Measurements from ENCODE around the gene CDCP2. TPM values are rescaled to one million over a fixed set of nuclear protein-coding genes. Genes with fewer than 3 reads are reported as not detected.

The CDCP2 gene
- total RNA-seq, 1 experiment from 2014 or later, result not detected

DNA sequence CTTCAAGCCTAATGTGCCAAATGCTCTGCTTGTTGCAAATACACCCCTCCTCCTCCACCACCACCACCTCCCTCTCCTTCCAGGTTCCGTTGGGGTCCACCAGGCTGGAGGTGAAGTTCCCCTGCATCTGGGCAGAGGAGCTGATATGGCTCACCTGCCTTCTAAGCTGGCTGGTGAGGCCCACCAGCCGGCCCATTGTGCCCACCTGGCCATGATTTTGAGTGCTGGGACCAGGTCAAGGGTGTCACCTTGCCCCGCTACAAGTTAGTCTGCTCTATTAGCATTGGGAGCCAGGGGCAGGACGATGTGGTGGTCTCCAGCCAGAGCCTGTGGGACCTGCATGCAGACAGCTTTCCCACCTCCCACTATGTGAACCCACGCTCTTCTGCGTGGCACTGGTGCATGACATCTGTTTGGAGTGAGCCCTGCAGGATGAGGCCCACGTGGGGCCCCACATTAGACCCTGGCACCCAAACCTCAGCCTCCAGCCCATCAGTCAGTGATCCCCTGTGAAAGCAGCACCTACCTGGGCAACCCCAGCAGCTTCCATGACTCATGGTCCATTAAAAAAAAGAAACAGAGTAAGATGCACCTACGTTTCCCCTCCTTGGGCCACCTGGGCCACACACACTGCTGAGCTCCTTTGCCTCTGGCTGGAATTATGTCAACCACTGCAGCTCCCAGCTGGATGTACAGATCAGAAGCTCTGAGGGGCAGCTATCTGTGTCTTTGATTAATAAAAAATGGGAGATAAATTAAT lies 15.6 kb upstream of the CDCP2 start:
- no peak overlapping the region for H3K4me3 Mint-ChIP-seq
- TF ChIP-seq TP53 (CRISPR knock-in tag; IDR thresholded peaks at IDR 0.05) (no peak), GTF2I (CRISPR knock-in tag; conservative IDR thresholded peaks at IDR 0.05) (no peak), KAT7 (CRISPR knock-in tag; IDR thresholded peaks at IDR 0.05; ENCODE audit: borderline replicate concordance) (no peak), SMAD3 (CRISPR knock-in tag; IDR thresholded peaks at IDR 0.05; ENCODE audit: borderline replicate concordance) (no peak), TEAD1 (CRISPR knock-in tag; IDR thresholded peaks at IDR 0.05) (no peak), MLX (CRISPR knock-in tag; IDR thresholded peaks at IDR 0.05) (no peak), NFATC4 (CRISPR knock-in tag; IDR thresholded peaks at IDR 0.05) (no peak), ZNF138 (CRISPR knock-in tag; conservative IDR thresholded peaks at IDR 0.05) (no peak), NR2C2 (CRISPR knock-in tag; IDR thresholded peaks at IDR 0.05) (no peak), JUN (CRISPR knock-in tag; IDR thresholded peaks at IDR 0.05) (no peak), ESRRA (CRISPR knock-in tag; IDR thresholded peaks at IDR 0.05; ENCODE audit: borderline replicate concordance) (no peak), FOXJ3 (CRISPR knock-in tag; IDR thresholded peaks at IDR 0.05; ENCODE audit: borderline replicate concordance) (no peak), ZSCAN18 (CRISPR knock-in tag; IDR thresholded peaks at IDR 0.05) (no peak), ZNF396 (CRISPR knock-in tag; IDR thresholded peaks at IDR 0.05; ENCODE audit: borderline replicate concordance) (no peak), ZNF232 (CRISPR knock-in tag; IDR thresholded peaks at IDR 0.05) (no peak), USF1 (CRISPR knock-in tag; IDR thresholded peaks at IDR 0.05) (no peak), ZNF416 (CRISPR knock-in tag; IDR thresholded peaks at IDR 0.05) (no peak), NR3C1 (CRISPR knock-in tag; conservative IDR thresholded peaks at IDR 0.05; ENCODE audit: low read depth) (no peak)
- TF ChIP-seq, protein P1, sequence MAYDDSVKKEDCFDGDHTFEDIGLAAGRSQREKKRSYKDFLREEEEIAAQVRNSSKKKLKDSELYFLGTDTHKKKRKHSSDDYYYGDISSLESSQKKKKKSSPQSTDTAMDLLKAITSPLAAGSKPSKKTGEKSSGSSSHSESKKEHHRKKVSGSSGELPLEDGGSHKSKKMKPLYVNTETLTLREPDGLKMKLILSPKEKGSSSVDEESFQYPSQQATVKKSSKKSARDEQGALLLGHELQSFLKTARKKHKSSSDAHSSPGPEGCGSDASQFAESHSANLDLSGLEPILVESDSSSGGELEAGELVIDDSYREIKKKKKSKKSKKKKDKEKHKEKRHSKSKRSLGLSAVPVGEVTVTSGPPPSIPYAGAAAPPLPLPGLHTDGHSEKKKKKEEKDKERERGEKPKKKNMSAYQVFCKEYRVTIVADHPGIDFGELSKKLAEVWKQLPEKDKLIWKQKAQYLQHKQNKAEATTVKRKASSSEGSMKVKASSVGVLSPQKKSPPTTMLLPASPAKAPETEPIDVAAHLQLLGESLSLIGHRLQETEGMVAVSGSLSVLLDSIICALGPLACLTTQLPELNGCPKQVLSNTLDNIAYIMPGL (CRISPR knock-in tag; IDR thresholded peaks at IDR 0.05), result no peak
- TF ChIP-seq, protein P2, sequence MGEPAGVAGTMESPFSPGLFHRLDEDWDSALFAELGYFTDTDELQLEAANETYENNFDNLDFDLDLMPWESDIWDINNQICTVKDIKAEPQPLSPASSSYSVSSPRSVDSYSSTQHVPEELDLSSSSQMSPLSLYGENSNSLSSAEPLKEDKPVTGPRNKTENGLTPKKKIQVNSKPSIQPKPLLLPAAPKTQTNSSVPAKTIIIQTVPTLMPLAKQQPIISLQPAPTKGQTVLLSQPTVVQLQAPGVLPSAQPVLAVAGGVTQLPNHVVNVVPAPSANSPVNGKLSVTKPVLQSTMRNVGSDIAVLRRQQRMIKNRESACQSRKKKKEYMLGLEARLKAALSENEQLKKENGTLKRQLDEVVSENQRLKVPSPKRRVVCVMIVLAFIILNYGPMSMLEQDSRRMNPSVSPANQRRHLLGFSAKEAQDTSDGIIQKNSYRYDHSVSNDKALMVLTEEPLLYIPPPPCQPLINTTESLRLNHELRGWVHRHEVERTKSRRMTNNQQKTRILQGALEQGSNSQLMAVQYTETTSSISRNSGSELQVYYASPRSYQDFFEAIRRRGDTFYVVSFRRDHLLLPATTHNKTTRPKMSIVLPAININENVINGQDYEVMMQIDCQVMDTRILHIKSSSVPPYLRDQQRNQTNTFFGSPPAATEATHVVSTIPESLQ (CRISPR knock-in tag; IDR thresholded peaks at IDR 0.05), result no peak
- CTCF ChIA-PET, result interaction anchor here (1.9 to 2.1 kb wide), 2 partner anchors 13 to 43 kb away, joined by 6 to 7 read pairs; no protein-coding TSS in a partner anchor
- peaks cover 3% of the 10 kb centered on the region; the same call in 1 of the 2 replicates for H3K27me3 Mint-ChIP-seq (ENCODE audit: low read depth)
- H3K9me3 Mint-ChIP-seq, result no peaks in the 10 kb centered on the region
- no peak overlapping the region for H3K27ac Mint-ChIP-seq
- no peaks in the 10 kb centered on the region for H3K36me3 Mint-ChIP-seq
- ATAC-seq, result no peak
- no peak for DNase-seq (ENCODE audit: low spot score)
- POLR2A ChIA-PET, result no interaction called here
- H3K4me1 Mint-ChIP-seq, result no peaks in the 10 kb centered on the region

Measured in WTC11 (cell line).